Stimulated activated CD4-positive, alpha-beta T cell treated with anti-CD3 and anti-CD28 coated beads, Interleukin-15, amount 100 ng/mL, for 1 hour (primary cell): ENCODE measurements around the gene ROBO1.

Experiments used
- DNase-seq, 2 donors: peaks; one replicate each; pipeline ENCODE4 v3.0.0-alpha.2; 2020; ENCODE audit warnings: low read depth in 1 of 2, low spot score in 1 of 2

The ROBO1 gene

GRCh38 chr3:78822726-78823125 is 945.1 kb downstream of the ROBO1 start:
- DNase-seq = no peak

GRCh38 chr3:78820542-78820941 is 947.3 kb downstream of the ROBO1 start:
- DNase-seq = no peak

GRCh38 chr3:78818161-78818985 is 949.4 kb downstream of the ROBO1 start:
- DNase-seq = no peak

GRCh38 chr3:78814893-78815562 is 952.8 kb downstream of the ROBO1 start:
- no peak for DNase-seq

GRCh38 chr3:78812166-78812565 is 955.6 kb downstream of the ROBO1 start:
- DNase-seq = no peak

- no peak for DNase-seq
Observed at GRCh38 chr3:78809966-78810365, 957.8 kb downstream of the ROBO1 start.

GRCh38 chr3:78804251-78805037 is 963.4 kb downstream of the ROBO1 start:
- DNase-seq = no peak

- DNase-seq = no peak
Observed at GRCh38 chr3:78802562-78802930, 965.3 kb downstream of the ROBO1 start.

GRCh38 chr3:78801926-78802561 is 965.8 kb downstream of the ROBO1 start:
- DNase-seq = no peak

GRCh38 chr3:78799681-78800080 is 968.1 kb downstream of the ROBO1 start:
- DNase-seq = no peak

- DNase-seq = no peak
Observed at GRCh38 chr3:78798266-78798832, 969.4 kb downstream of the ROBO1 start.

- no peak for DNase-seq
Observed at GRCh38 chr3:78794431-78794830, 973.4 kb downstream of the ROBO1 start.

- DNase-seq = no peak
Observed at GRCh38 chr3:78792733-78793132, 975.1 kb downstream of the ROBO1 start.

GRCh38 chr3:78792212-78792611 is 975.6 kb downstream of the ROBO1 start:
- no peak for DNase-seq

- DNase-seq = no peak
Observed at GRCh38 chr3:78791753-78792152, 976.0 kb downstream of the ROBO1 start.

GRCh38 chr3:78788839-78789238 is 979.0 kb downstream of the ROBO1 start:
- DNase-seq = no peak

- no peak for DNase-seq
Observed at GRCh38 chr3:78785004-78785403, 982.8 kb downstream of the ROBO1 start.

- DNase-seq = no peak
Observed at GRCh38 chr3:78781351-78781750, 986.4 kb downstream of the ROBO1 start.

- no peak for DNase-seq
Observed at GRCh38 chr3:78765671-78766485, 1001.9 kb downstream of the ROBO1 start.

GRCh38 chr3:78764634-78765033 is 1003.2 kb downstream of the ROBO1 start:
- no peak for DNase-seq
